Measurements from ENCODE around the gene ERBB4.

DNA sequence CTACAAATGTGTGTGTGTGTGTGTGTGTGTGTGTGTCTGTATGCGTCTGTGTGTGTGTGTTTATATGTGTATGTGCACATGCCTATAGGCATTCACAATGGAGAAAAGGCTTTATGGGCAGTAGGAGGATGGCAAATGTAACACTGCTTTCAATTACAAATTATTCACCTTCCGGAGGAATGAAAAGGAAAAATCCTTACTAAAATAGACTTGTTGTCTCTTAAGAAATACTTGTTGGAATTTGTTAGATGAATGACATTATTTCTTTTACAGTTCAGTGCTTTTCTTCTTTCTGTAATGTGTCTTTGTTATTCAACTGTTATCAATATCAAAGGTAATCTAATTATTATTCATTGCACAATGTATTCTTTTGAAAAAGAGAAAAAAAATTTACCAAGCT, 874.3 kb downstream of the ERBB4 start:
- TF ChIP-seq, protein P1, sequence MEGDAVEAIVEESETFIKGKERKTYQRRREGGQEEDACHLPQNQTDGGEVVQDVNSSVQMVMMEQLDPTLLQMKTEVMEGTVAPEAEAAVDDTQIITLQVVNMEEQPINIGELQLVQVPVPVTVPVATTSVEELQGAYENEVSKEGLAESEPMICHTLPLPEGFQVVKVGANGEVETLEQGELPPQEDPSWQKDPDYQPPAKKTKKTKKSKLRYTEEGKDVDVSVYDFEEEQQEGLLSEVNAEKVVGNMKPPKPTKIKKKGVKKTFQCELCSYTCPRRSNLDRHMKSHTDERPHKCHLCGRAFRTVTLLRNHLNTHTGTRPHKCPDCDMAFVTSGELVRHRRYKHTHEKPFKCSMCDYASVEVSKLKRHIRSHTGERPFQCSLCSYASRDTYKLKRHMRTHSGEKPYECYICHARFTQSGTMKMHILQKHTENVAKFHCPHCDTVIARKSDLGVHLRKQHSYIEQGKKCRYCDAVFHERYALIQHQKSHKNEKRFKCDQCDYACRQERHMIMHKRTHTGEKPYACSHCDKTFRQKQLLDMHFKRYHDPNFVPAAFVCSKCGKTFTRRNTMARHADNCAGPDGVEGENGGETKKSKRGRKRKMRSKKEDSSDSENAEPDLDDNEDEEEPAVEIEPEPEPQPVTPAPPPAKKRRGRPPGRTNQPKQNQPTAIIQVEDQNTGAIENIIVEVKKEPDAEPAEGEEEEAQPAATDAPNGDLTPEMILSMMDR (IDR thresholded peaks at IDR 0.05): no peak
- TF ChIP-seq POLR2A (IDR thresholded peaks at IDR 0.05): no peak
